Measurements from ENCODE around the gene OTOR. TPM values are rescaled to one million over a fixed set of nuclear protein-coding genes. Genes with fewer than 3 reads are reported as not detected.

OTOR gene, protein sequence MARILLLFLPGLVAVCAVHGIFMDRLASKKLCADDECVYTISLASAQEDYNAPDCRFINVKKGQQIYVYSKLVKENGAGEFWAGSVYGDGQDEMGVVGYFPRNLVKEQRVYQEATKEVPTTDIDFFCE
- total RNA-seq (2014; rRNA removed; shearing (Covaris generic)), result not detected in 2 replicates

DNA sequence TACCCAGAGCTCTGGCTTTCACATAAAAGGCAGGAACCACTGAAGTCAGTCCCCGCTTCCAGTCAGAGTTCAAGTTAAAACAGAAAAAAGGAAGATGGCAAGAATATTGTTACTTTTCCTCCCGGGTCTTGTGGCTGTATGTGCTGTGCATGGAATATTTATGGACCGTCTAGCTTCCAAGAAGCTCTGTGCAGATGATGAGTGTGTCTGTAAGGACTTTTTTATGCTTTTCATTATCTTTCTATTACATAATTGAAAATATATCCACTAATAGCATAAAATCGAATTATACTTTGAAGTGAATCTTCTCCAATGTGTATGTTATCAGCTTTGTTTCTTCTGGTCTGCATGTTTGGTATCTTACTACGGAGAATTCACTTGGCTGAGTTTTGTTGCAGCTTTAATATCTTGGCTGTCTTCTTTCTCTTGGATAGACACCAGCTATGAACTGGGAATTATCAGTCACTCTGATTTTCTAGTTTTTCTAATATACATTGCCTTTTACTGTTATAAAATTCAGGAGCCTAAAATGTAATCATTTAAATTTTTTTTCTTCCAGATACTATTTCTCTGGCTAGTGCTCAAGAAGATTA lies at the start of gene OTOR:
Gene OTOR (plus strand): TSS at position 51 of the 593 bp plus-strand sequence. CDS start 44 bp downstream, at position 95.
- no peak for DNase-seq (ENCODE audit: low spot score)

DNA sequence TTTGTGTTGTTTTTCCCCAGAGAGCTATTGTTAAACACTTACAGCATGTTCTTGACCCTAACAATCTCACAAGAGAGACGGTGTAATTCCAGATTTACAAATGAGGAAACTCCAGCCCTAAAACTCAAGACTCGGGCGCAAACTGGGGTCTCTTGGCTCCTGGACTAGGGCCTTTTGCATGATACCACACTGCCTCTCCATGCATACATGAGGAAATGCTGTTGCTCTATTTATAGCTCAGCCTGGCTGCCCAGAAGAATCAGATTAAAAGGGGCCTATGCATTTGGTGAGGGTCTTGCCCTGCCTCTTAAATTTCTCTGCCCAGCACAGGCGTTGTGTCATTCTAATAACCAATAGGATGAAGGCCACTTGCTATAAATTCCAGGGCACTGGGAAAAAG lies 48.9 kb upstream of the OTOR start:
- no peak for DNase-seq (ENCODE audit: low spot score)

- DNase-seq (ENCODE audit: low spot score), result peak; percentile 16
These were observed 46.9 kb upstream of the OTOR start for GRCh38 chr20:16701296-16701695.

- no peak for DNase-seq (ENCODE audit: low spot score)
These were observed 44.6 kb upstream of the OTOR start for GRCh38 chr20:16703570-16703969.

GRCh38 chr20:16707674-16708073 lies 40.5 kb upstream of the OTOR start:
- DNase-seq (ENCODE audit: low spot score), result no peak

GRCh38 chr20:16708602-16709001 lies 39.6 kb upstream of the OTOR start:
- DNase-seq (ENCODE audit: low spot score), result no peak

DNA sequence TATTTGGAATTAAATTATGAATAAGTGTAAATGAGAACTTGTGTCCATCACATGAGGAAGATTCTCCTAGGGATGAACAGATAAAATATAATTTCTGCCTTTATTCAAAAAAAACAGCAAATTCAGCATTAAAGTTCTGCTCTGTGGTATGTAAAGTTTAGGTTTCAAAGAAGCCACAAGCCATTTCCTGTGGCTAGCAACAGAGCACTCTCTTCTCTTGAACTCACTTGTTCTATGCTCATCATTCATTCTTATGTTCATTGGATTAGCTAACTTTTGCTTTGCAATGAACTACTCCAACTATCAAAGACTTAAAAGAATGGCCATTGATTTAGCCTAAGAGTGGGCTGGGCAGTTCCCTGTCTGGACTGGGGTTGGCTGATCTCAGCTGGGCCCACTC lies 39.1 kb upstream of the OTOR start:
- DNase-seq (ENCODE audit: low spot score), result no peak

GRCh38 chr20:16710781-16711180 lies 37.4 kb upstream of the OTOR start:
- no peak for DNase-seq (ENCODE audit: low spot score)

- no peak for DNase-seq (ENCODE audit: low spot score)
These were observed 36.4 kb upstream of the OTOR start for GRCh38 chr20:16711661-16712258.

DNA sequence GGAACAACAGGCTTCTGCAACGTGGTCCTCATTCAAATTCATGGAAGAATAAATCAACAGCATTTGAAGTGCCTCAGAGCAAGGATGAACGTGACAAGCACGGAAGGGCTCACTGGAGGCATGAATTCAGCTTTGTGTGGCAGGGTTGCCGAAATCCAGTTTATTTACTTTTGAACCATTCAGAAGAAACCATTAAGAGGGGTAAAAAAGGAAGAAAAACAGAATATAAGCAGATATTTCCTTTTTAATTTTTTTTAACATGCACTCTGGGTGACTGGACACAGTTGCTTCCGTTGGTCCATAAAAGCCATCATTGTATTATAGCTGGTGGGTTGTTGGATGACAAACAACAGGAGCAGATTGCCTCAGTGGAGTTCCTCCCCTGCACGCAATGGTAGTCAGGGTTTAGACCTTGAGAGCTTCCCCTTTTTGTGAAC lies 35.6 kb upstream of the OTOR start:
- DNase-seq (ENCODE audit: low spot score), result no peak

GRCh38 chr20:16713066-16713465 lies 35.1 kb upstream of the OTOR start:
- DNase-seq (ENCODE audit: low spot score), result no peak

- no peak for DNase-seq (ENCODE audit: low spot score)
These were observed 33.9 kb upstream of the OTOR start for GRCh38 chr20:16714242-16714641.

- no peak for DNase-seq (ENCODE audit: low spot score)
These were observed 33.4 kb upstream of the OTOR start for GRCh38 chr20:16714751-16715150.

GRCh38 chr20:16719421-16719820 lies 28.7 kb upstream of the OTOR start:
- DNase-seq (ENCODE audit: low spot score), result no peak

- no peak for DNase-seq (ENCODE audit: low spot score)
These were observed 19.1 kb upstream of the OTOR start for GRCh38 chr20:16729080-16729479.

DNA sequence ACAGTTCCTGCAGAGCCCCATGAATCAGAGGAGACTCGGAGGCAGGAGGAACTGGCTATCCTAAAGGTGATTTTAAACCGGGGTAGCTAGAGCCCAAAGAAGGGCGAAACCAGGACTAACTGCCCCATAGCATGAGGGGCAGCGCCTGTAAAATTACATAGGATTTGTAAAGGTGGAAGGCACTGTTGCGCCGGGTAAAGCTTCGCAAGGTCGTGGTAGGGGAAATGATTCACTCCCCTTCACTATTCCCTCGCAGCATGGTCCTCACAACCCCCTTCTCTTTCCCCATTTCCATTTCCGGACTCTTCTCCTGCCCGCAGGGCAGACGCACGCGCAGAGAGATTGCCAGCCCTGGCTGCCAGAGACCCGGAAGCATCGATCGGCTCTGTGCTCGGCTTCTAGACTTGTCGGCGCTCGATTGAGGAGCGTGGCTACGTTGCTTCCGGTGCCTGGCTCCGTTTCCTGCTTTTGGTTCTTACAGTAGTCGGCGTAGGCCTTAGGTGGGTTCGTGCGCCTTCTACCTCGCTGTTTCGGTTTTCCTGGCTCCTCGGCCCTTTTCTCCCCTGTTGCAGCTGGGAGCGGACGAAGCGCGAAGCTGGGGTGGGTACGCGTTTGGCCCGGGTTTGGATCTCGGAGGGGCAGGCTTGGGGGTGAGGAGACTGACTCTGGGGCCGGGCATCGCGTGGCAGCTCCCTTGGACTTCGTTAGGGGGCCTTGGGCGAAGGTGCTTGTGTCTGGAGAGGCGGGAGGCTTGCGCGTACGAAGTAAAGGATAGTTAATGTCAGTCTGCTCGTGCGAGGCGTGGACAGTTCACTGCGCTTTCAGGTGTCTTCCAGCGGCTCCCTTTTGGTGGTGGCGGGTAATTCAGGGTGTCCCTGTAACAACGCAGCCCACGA lies 18.3 kb upstream of the OTOR start, which contains the start of gene SNRPB2:
Gene SNRPB2 (plus strand): TSS at position 462 of the 896 bp plus-strand sequence. CDS start 1,677 bp downstream, outside the sequence.
- peak; percentile 95 for DNase-seq (ENCODE audit: low spot score)

- DNase-seq (ENCODE audit: low spot score), result no peak
These were observed 15.5 kb upstream of the OTOR start for GRCh38 chr20:16732506-16733152.

- no peak for DNase-seq (ENCODE audit: low spot score)
These were observed 7.6 kb upstream of the OTOR start for GRCh38 chr20:16740365-16741072.

DNA sequence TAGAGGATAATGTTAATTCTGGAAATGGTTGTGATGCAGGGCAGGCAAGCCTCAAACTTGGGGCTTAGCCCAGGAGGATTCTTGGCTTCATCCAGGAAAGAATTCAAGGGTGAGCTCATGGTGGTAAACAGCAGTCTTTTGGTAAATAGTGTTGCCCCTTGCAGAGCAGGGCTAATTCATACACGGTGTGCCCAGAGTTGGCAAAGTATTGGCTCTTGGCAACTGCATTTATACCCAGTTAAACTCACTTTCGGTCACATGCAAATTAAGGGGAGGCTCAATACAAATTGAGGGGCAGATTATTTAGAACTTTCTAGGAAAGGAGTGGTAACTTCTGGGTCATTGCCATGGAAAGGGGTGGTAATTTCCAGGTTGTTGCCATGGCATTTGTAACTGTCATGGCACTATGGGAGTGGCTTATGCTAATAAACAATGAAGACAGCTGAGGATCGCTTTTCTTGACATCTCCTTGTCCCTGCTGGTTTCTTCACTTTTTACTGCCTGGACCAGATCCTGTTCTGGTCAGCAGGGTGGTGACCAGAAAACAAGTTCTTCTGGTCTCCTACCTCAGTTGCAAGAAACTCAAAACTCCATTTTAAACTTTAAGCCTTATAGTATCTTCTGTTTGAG lies 3.9 kb upstream of the OTOR start:
- no peak for DNase-seq (ENCODE audit: low spot score)

GRCh38 chr20:16745204-16745603 lies 3.0 kb upstream of the OTOR start:
- DNase-seq (ENCODE audit: low spot score), result no peak
